ENCODE data around the gene RAPGEF6. TPM values are rescaled to one million over a fixed set of nuclear protein-coding genes. Genes with fewer than 3 reads are reported as not detected.

The RAPGEF6 gene
- total and polyA plus RNA-seq, 9 of the 15 experiments (the other 6 are each of a cell fraction or from before 2014, with no cell fraction given): 2.7 to 23.4 (median 12.7) TPM

DNA sequence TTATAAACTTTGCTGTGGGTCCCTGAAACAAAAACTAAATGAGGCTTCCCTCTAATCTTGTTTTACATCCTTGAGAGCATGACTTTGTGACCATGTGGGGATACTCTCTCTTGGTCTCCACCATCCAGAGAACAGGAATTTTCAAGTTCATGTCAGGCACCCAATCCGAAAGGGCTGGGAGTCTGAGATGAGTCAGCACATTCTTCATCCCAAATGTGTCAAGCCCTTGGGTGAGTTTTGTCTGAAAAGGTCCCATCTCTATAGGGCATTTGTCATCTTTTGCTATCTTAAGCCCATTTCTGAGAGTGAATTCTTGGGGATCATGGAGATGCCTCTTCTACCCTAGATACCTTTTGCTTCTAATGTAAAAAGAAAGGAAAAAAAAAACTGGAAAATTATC is 26.9 kb upstream of the RAPGEF6 start:
- Histone ChIP-seq H3K4me2 (ENCODE audit: insufficient read depth, low read length) (no peak overlapping the region), H3K4me3 (no peak overlapping the region), H4K20me1 (replicated peaks; ENCODE audit: control insufficient read depth, insufficient read depth, low read length) (0 out of 2 replicates have a peak, but pooled peaks cover 3% of the 10 kb centered on the region), H3K4me1 (replicated peaks in 1 of 2; ENCODE audit: control insufficient read depth in 2 of 2, insufficient read depth in 2 of 2, low read length in 2 of 2) (peaks cover 0 to 2% of the 10 kb centered on the region in 2 experiments; a peak in 1 of 5 replicates), H3K79me2 (ENCODE audit: control insufficient read depth, insufficient read depth, low read length) (no peaks in the 10 kb centered on the region), H3K27me3 (ENCODE audit: control insufficient read depth in 2 of 2, insufficient read depth in 2 of 2, low read length in 2 of 2) (no peaks in the 10 kb centered on the region), H3K9ac (ENCODE audit: insufficient read depth in 1 of 2, low read depth in 2 of 2, low read length in 2 of 2) (no peak overlapping the region), H3K27ac (ENCODE audit: extremely low read depth, low read depth, low read length) (no peak overlapping the region), H3K9me1 (ENCODE audit: control insufficient read depth, insufficient read depth, low read length) (no peaks in the 10 kb centered on the region), H2AFZ (ENCODE audit: low read depth, low read length) (no peak overlapping the region), H3K36me3 (ENCODE audit: control insufficient read depth, insufficient read depth, low read length) (peaks cover 73% of the 10 kb centered on the region; the same call in 2 of the 3 replicates), H3K9me3 (replicated peaks; ENCODE audit: control insufficient read depth, insufficient read depth, low read depth, low read length) (no peaks in the 10 kb centered on the region)
- FAIRE-seq: no peak
- 60% methylated on average over 1 of the region's 1 CpG for WGBS (ENCODE audit: insufficient coverage, low coverage, missing lambda C conversion rate)
- ChIA-PET CTCF (ENCODE audit: low intra/inter-chr PET ratio) (no interaction called here), POLR2A (no interaction called here)
- ATAC-seq: no peak
- DNase-seq (ENCODE audit: extremely low read depth in 1 of 4, low spot score in 3 of 4): no peak
- intact Hi-C loops (cut with micrococcal nuclease): no loop called here
- no TSS peak for BruUV-seq (replicated peaks)
- in situ Hi-C loops (cut with MboI): no loop called here
- TF ChIP-seq ZNF311 (CRISPR knock-in tag; IDR thresholded peaks at IDR 0.05) (no peak), MAFG (tag; conservative IDR thresholded peaks at IDR 0.05) (peak; percentile 91), C11orf30 (IDR thresholded peaks at IDR 0.05; ENCODE audit: low read depth) (peak; percentile 89), CXXC5 (CRISPR knock-in tag; IDR thresholded peaks at IDR 0.05) (0 out of 2 replicates have a peak, but pooled peaks have one; percentile 8), MYNN (IDR thresholded peaks at IDR 0.05) (no peak), MYNN (CRISPR knock-in tag; IDR thresholded peaks at IDR 0.05) (no peak), NFE2 (IDR thresholded peaks at IDR 0.05; ENCODE audit: low read depth) (peak; percentile 78), ZNF316 (IDR thresholded peaks at IDR 0.05) (peak; percentile 90), SMAD2 (IDR thresholded peaks at IDR 0.05; ENCODE audit: low read depth, low read length) (no peak), MAFK (IDR thresholded peaks at IDR 0.05; ENCODE audit: low read length) (peak; percentile 70), HDGF (IDR thresholded peaks at IDR 0.05) (no peak), MAFF (IDR thresholded peaks at IDR 0.05; ENCODE audit: low read length) (peak; percentile 70), NFE2L1 (tag; IDR thresholded peaks at IDR 0.05; ENCODE audit: borderline replicate concordance, low read depth) (peak; percentile 81)

Data from K562 (cell line).